Measurements from ENCODE around the gene LELP1.

DNA sequence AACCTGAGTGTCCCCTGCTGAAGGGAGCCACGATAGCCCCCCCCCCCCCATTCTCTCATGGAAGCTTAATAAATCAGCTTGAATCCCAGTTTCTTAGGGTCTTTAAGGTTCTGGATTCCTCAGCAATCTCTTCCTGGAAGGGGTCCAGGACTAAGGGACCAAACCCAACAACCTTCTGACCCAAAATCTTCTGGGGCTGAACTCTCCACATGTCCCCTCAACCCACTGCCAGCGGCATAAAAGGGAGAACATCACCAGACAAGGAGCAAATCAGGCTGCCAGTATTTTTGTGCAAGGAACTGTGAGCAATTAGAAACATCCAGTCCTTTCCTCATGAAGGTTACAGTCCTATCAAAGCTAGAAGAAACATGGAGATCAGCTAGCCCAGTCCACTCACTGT is 43.6 kb downstream of the LELP1 start:
- TF ChIP-seq, protein P1, sequence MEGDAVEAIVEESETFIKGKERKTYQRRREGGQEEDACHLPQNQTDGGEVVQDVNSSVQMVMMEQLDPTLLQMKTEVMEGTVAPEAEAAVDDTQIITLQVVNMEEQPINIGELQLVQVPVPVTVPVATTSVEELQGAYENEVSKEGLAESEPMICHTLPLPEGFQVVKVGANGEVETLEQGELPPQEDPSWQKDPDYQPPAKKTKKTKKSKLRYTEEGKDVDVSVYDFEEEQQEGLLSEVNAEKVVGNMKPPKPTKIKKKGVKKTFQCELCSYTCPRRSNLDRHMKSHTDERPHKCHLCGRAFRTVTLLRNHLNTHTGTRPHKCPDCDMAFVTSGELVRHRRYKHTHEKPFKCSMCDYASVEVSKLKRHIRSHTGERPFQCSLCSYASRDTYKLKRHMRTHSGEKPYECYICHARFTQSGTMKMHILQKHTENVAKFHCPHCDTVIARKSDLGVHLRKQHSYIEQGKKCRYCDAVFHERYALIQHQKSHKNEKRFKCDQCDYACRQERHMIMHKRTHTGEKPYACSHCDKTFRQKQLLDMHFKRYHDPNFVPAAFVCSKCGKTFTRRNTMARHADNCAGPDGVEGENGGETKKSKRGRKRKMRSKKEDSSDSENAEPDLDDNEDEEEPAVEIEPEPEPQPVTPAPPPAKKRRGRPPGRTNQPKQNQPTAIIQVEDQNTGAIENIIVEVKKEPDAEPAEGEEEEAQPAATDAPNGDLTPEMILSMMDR (IDR thresholded peaks at IDR 0.05) = no peak
- no peak for TF ChIP-seq POLR2A (IDR thresholded peaks at IDR 0.05)

Measured in Peyer's patch (tissue), 4 donors.